A673 (cell line): ENCODE results near the gene KRT6C. TPM values are rescaled to one million over a fixed set of nuclear protein-coding genes. Genes with fewer than 3 reads are reported as not detected.

ENCODE experiments used
- BruUV-seq: library from RNA; stranded (reverse); fragments of 400-500 nt; replicated peaks from 2 replicates; lab custom pipeline; 2021; lab: Mats Ljungman, UMichigan
- CTCF ChIA-PET: fragments of 300-600 bp; sonication (Branson Sonifier 250); formaldehyde crosslinking; loops from one replicate; lab custom pipeline; 2022; ENCODE audit warnings: antibody characterized with exemption; lab: Charles Lee
- POLR2A ChIA-PET: fragments of 300-600 bp; sonication (Branson Sonifier 250); formaldehyde crosslinking; loops from one replicate; lab custom pipeline; 2022; ENCODE audit warnings: antibody characterized with exemption; ENCODE audit not compliant: low non-redundant PET; lab: Charles Lee
- DNase-seq: peaks from one replicate; pipeline ENCODE4 v3.0.0-alpha.2; 2015; ENCODE audit warnings: low spot score
- H3K27ac ChIP-seq: fragments of 200-600 bp; sonication (generic); 2 replicates; pipeline ENCODE4 v1.5.1; 2016; ENCODE audit warnings: mixed run types, low read depth, mild to moderate bottlenecking, mixed read lengths, antibody characterized with exemption, low read length; ENCODE audit not compliant: poor library complexity, severe bottlenecking
- H3K27me3 ChIP-seq: fragments of 200-600 bp; sonication (generic); replicated peaks from 2 replicates; pipeline ENCODE4 v1.6.1; 2017; ENCODE audit warnings: mixed run types, low read depth, mild to moderate bottlenecking, mixed read lengths, antibody characterized with exemption, low read length; ENCODE audit not compliant: insufficient read depth, poor library complexity
- H3K36me3 ChIP-seq: fragments of 200-600 bp; sonication (generic); 2 replicates; pipeline ENCODE4 v1.6.1; 2016; ENCODE audit warnings: mixed run types, mild to moderate bottlenecking, mixed read lengths, antibody characterized with exemption, low read length; ENCODE audit not compliant: insufficient read depth, poor library complexity, severe bottlenecking
- H3K4me1 ChIP-seq: fragments of 200-600 bp; sonication (generic); 2 replicates; pipeline ENCODE4 v1.6.1; 2017; ENCODE audit warnings: mixed run types, mild to moderate bottlenecking, mixed read lengths, antibody characterized with exemption, low read length; ENCODE audit not compliant: insufficient read depth, poor library complexity, severe bottlenecking
- H3K4me3 ChIP-seq: fragments of 200-600 bp; sonication (generic); 2 replicates; pipeline ENCODE4 v1.5.1; 2016; ENCODE audit warnings: low read depth, mixed run types, mild to moderate bottlenecking, mixed read lengths, low read length; ENCODE audit not compliant: poor library complexity, severe bottlenecking
- H3K9me3 ChIP-seq: fragments of 200-600 bp; sonication (generic); 2 replicates; pipeline ENCODE4 v1.6.1; 2016; ENCODE audit warnings: mixed run types, low read depth, mild to moderate bottlenecking, mixed read lengths, antibody characterized with exemption, low read length; ENCODE audit not compliant: poor library complexity, severe bottlenecking
- EZH2 ChIP-seq: fragments of 200-600 bp; sonication (generic); IDR thresholded peaks from 2 replicates; pipeline ENCODE4 v1.6.1; 2017; ENCODE audit warnings: borderline replicate concordance, low read depth, mild to moderate bottlenecking, mixed read lengths, antibody characterized with exemption, low read length; ENCODE audit not compliant: poor library complexity, severe bottlenecking
- intact Hi-C: fragments of 100-400 bp; cut with micrococcal nuclease; formaldehyde crosslinking; loops from one replicate; pipeline ENCODE4 v1.10.0; 2022; ENCODE audit not compliant: unreplicated experiment
- total RNA-seq: library from RNA; stranded (reverse); gene quantifications from 2 replicates; pipeline ENCODE4 v1.2.3, GENCODE V29; 2021
- TF ChIP-seq, protein P1 (sequence below): fragments of 300-800, 200-600 bp; sonication (generic); conservative IDR thresholded peaks from 2 replicates; pipeline ENCODE4 v1.5.1; 2017; ENCODE audit warnings: low read depth, mild to moderate bottlenecking, antibody characterized with exemption, low read length, moderate library complexity, mixed read lengths

The KRT6C gene
- total RNA-seq, 1 experiment from 2014 or later = not detected

GRCh38 chr12:52419656-52420055 lies 53.9 kb downstream of the KRT6C start:
- no peak overlapping the region for H3K4me3 ChIP-seq
- POLR2A ChIA-PET = no interaction called here
- DNase-seq = no peak
- no peak overlapping the region for H3K27ac ChIP-seq
- no peaks in the 10 kb centered on the region for H3K4me1 ChIP-seq
- no peaks in the 10 kb centered on the region for H3K36me3 ChIP-seq
- H3K9me3 ChIP-seq = no peaks in the 10 kb centered on the region
- intact Hi-C loops = no loop called here
- no TSS peak for BruUV-seq
- H3K27me3 ChIP-seq = no peaks in the 10 kb centered on the region
- CTCF ChIA-PET = no interaction called here
- TF ChIP-seq, protein P1, sequence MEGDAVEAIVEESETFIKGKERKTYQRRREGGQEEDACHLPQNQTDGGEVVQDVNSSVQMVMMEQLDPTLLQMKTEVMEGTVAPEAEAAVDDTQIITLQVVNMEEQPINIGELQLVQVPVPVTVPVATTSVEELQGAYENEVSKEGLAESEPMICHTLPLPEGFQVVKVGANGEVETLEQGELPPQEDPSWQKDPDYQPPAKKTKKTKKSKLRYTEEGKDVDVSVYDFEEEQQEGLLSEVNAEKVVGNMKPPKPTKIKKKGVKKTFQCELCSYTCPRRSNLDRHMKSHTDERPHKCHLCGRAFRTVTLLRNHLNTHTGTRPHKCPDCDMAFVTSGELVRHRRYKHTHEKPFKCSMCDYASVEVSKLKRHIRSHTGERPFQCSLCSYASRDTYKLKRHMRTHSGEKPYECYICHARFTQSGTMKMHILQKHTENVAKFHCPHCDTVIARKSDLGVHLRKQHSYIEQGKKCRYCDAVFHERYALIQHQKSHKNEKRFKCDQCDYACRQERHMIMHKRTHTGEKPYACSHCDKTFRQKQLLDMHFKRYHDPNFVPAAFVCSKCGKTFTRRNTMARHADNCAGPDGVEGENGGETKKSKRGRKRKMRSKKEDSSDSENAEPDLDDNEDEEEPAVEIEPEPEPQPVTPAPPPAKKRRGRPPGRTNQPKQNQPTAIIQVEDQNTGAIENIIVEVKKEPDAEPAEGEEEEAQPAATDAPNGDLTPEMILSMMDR = no peak
- TF ChIP-seq EZH2 = no peak

DNA sequence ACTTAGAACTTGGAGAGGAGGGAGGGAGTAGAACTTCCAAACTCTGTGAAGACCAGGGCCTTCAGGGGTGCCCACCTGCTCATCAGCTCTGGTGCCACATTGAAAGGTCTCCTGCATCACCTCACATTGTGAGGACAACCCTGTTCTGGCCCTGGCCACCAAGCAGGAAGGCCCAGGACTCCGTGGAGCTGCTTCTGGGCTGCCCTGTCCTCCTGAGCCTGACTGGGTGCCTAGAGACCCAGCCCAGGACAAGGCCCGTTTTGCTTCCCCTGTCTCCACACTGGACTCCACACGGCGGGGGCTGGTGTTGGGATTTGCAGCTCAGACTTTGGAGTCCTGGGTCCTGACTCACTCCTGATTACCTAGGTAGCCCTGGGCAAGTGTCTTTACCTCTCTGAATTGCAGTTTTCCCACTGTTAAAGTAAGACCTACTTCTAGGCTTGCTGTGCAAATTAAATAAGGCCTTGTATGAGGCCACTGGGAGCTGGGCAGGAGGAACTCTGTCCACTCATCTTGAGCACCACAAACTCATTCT lies 55.0 kb downstream of the KRT6C start:
- Histone ChIP-seq H3K4me1 (no peaks in the 10 kb centered on the region), H3K9me3 (no peaks in the 10 kb centered on the region), H3K27ac (no peak overlapping the region), H3K36me3 (no peaks in the 10 kb centered on the region), H3K27me3 (no peaks in the 10 kb centered on the region), H3K4me3 (no peak overlapping the region)
- ChIA-PET POLR2A (no interaction called here), CTCF (no interaction called here)
- BruUV-seq = no TSS peak
- DNase-seq = no peak
- TF ChIP-seq EZH2 = no peak
- TF ChIP-seq, protein P1 = no peak
- intact Hi-C loops = no loop called here

Other genes with a start within 250 kb of the KRT6C start
- 0.79 and 1.0 TPM in 2 replicates for gene KRT7, start 240.6 kb downstream of the KRT6C start, total RNA-seq
- not detected in 2 replicates for gene KRT86, start 199.2 kb downstream of the KRT6C start, total RNA-seq
- 0.20 and 0.30 TPM in 2 replicates for gene KRT81, start 182.3 kb downstream of the KRT6C start, total RNA-seq
- not detected in 2 replicates for gene KRT83, start 152.4 kb downstream of the KRT6C start, total RNA-seq
- not detected in 2 replicates for gene KRT85, start 106.3 kb downstream of the KRT6C start, total RNA-seq
- not detected in 2 replicates for gene KRT84, start 88.2 kb downstream of the KRT6C start, total RNA-seq
- not detected in 2 replicates for gene KRT82, start 67.5 kb downstream of the KRT6C start, total RNA-seq
- gene KRT75, start 39.4 kb downstream of the KRT6C start, total RNA-seq = not detected in 2 replicates
- not detected in 2 replicates for gene KRT6B, start 21.7 kb downstream of the KRT6C start, total RNA-seq
- gene KRT6A, start 19.5 kb upstream of the KRT6C start, total RNA-seq = 0.24 TPM in 1 of 2 replicates, not detected in the other
- 0.48 and 0.67 TPM in 2 replicates for gene KRT5, start 46.6 kb upstream of the KRT6C start, total RNA-seq
- not detected in 2 replicates for gene KRT71, start 79.3 kb upstream of the KRT6C start, total RNA-seq
- not detected in 2 replicates for gene KRT74, start 100.0 kb upstream of the KRT6C start, total RNA-seq
- not detected in 2 replicates for gene KRT72, start 127.7 kb upstream of the KRT6C start, total RNA-seq
- gene KRT73, start 144.8 kb upstream of the KRT6C start, total RNA-seq = not detected in 2 replicates
- gene KRT2, start 178.4 kb upstream of the KRT6C start, total RNA-seq = not detected in 2 replicates
- gene KRT1, start 206.6 kb upstream of the KRT6C start, total RNA-seq = not detected in 2 replicates
- gene KRT77, start 229.7 kb upstream of the KRT6C start, total RNA-seq = not detected in 2 replicates